Endothelial cell of umbilical vein (primary cell): ENCODE data around the gene NEU1. TPM values are rescaled to one million over a fixed set of nuclear protein-coding genes. Genes with fewer than 3 reads are reported as not detected.

Experiments
- BruUV-seq: library from RNA; stranded (reverse); fragments of 400-500 nt; replicated peaks from 2 replicates; lab custom pipeline; 2021; lab: Mats Ljungman, UMichigan
- CTCF ChIA-PET: fragments of 300-600, 350-600 bp; sonication (Branson Sonifier 250); formaldehyde crosslinking; loops from one replicate; lab custom pipeline; 2021; ENCODE audit warnings: antibody characterized with exemption, inconsistent platforms; lab: Charles Lee
- POLR2A ChIA-PET: fragments of 300-600, 350-600 bp; sonication (Branson Sonifier 250); formaldehyde crosslinking; loops from one replicate; lab custom pipeline; 2021; ENCODE audit warnings: antibody characterized with exemption, inconsistent platforms; lab: Charles Lee
- DNase-seq: peaks from one replicate; pipeline ENCODE4 v3.0.0-alpha.2; 2011; ENCODE audit warnings: low read depth, low spot score
- FAIRE-seq: peaks from 2 replicates; lab custom pipeline; 2011; peaks lifted over from hg19 to GRCh38; lab: Jason Lieb, UNC
- H2AFZ ChIP-seq: 2 replicates; pipeline ENCODE4 v1.6.0; 2012; ENCODE audit warnings: low read depth, low read length, control low read depth, inconsistent platforms
- H3K27ac ChIP-seq: 2 replicates; pipeline ENCODE4 v1.5.1; 2011; ENCODE audit warnings: low read depth, mild to moderate bottlenecking, control low read depth, low read length, moderate library complexity; ENCODE audit not compliant: insufficient read depth
- H3K27me3 ChIP-seq, 2 experiments: 2 replicates each; pipeline versions ENCODE4 v1.6.0 to v1.6.1; 2011; ENCODE audit warnings: low read length in 2 of 2, mixed read lengths in 1 of 2; ENCODE audit not compliant: control insufficient read depth in 2 of 2, insufficient read depth in 2 of 2
- H3K36me3 ChIP-seq, 2 experiments: 2 replicates in 1 of 2; 3 replicates in 1 of 2; pipeline ENCODE4 v1.5.1; 2011; ENCODE audit warnings: low read length in 2 of 2, mild to moderate bottlenecking in 1 of 2, moderate library complexity in 1 of 2; ENCODE audit not compliant: control insufficient read depth in 2 of 2, insufficient read depth in 2 of 2; ENCODE audit errors: extremely low read depth in 1 of 2
- H3K4me1 ChIP-seq: 3 replicates; pipeline ENCODE4 v1.5.1; 2011; ENCODE audit warnings: mild to moderate bottlenecking, low read length; ENCODE audit not compliant: control insufficient read depth, insufficient read depth; ENCODE audit errors: extremely low read depth
- H3K4me2 ChIP-seq: 2 replicates; pipeline ENCODE4 v1.6.1; 2011; ENCODE audit warnings: low read length, control low read depth, mixed read lengths; ENCODE audit not compliant: insufficient read depth
- H3K4me3 ChIP-seq, 3 experiments: fragments of 200-600 bp in 1 of 3; sonication (generic), shearing (Covaris generic) in 1 of 3; replicated peaks in 1 of 3; 2 replicates each; pipeline ENCODE4 v1.5.1; 2011 to 2016; ENCODE audit warnings: control low read depth in 3 of 3, low read length in 3 of 3, mild to moderate bottlenecking in 2 of 3, inconsistent platforms in 1 of 3, low read depth in 1 of 3, moderate library complexity in 1 of 3; ENCODE audit not compliant: insufficient read depth in 1 of 3
- H3K79me2 ChIP-seq: 2 replicates; pipeline ENCODE4 v1.6.0; 2012; ENCODE audit warnings: low read length, inconsistent platforms; ENCODE audit not compliant: control insufficient read depth, insufficient read depth
- H3K9ac ChIP-seq: replicated peaks from 2 replicates; pipeline ENCODE3; 2011; ENCODE audit warnings: low read length, control low read depth; ENCODE audit not compliant: insufficient read depth; ENCODE audit errors: extremely low read depth
- H3K9me1 ChIP-seq: replicated peaks from 3 replicates; pipeline ENCODE4 v1.6.0; 2011; ENCODE audit warnings: mild to moderate bottlenecking, low read length; ENCODE audit not compliant: control insufficient read depth, insufficient read depth; ENCODE audit errors: extremely low read depth
- H3K9me3 ChIP-seq: replicated peaks from 2 replicates; pipeline ENCODE4 v1.5.1; 2012; ENCODE audit warnings: low read length, inconsistent platforms; ENCODE audit not compliant: control insufficient read depth, insufficient read depth
- H4K20me1 ChIP-seq: replicated peaks from 2 replicates; pipeline ENCODE3; 2011; ENCODE audit warnings: mild to moderate bottlenecking, low read length; ENCODE audit not compliant: control insufficient read depth, insufficient read depth; ENCODE audit errors: extremely low read depth
- CTCF ChIP-seq, 2 donors: IDR thresholded peaks; 1 replicate in 1 of 2; 2 replicates in 1 of 2; pipeline ENCODE4 v1.5.1; 2011; ENCODE audit warnings: low read length in 2 of 2, mild to moderate bottlenecking in 2 of 2, moderate library complexity in 2 of 2, control low read depth in 1 of 2, inconsistent platforms in 1 of 2, low read depth in 1 of 2; ENCODE audit not compliant: insufficient read depth in 1 of 2; ENCODE audit errors: extremely low read depth in 1 of 2
- EZH2 ChIP-seq: IDR thresholded peaks from 2 replicates; pipeline ENCODE4 v1.6.1; 2012; ENCODE audit warnings: borderline replicate concordance, low read depth, mild to moderate bottlenecking, moderate library complexity, low read length, inconsistent platforms; ENCODE audit not compliant: severe bottlenecking
- FOS ChIP-seq: IDR thresholded peaks from 2 replicates; pipeline ENCODE4 v1.6.1; 2011; ENCODE audit warnings: mild to moderate bottlenecking, low read length, moderate library complexity, borderline replicate concordance; ENCODE audit not compliant: insufficient read depth
- GATA2 ChIP-seq: IDR thresholded peaks from 2 replicates; pipeline ENCODE4 v1.7.0; 2011; ENCODE audit warnings: low read depth, mild to moderate bottlenecking, moderate library complexity, mixed read lengths, low read length; ENCODE audit not compliant: insufficient read length, insufficient read depth
- JUN ChIP-seq: IDR thresholded peaks from 2 replicates; pipeline ENCODE4 v1.6.1; 2011; ENCODE audit warnings: borderline replicate concordance, low read depth; ENCODE audit not compliant: insufficient read length, insufficient read depth
- MAX ChIP-seq: IDR thresholded peaks from 2 replicates; pipeline ENCODE4 v1.6.1; 2011; ENCODE audit not compliant: insufficient read depth, insufficient read length
- MYC ChIP-seq: IDR thresholded peaks from one replicate; pipeline ENCODE4 v1.6.1; 2011; ENCODE audit warnings: mild to moderate bottlenecking, low read depth, low read length
- POLR2A ChIP-seq: IDR thresholded peaks from 2 replicates; pipeline ENCODE4 v1.6.1; 2012; ENCODE audit warnings: low read depth, mild to moderate bottlenecking, control low read depth, low read length
- POLR2AphosphoS5 ChIP-seq: IDR thresholded peaks from 2 replicates; pipeline ENCODE4 v1.6.1; 2012; ENCODE audit warnings: low read depth, mild to moderate bottlenecking, control low read depth, low read length, moderate library complexity; ENCODE audit not compliant: insufficient read depth
- dilution Hi-C: fragments of 300-500 bp; cut with MboI; formaldehyde crosslinking; loops from one replicate; pipeline ENCODE4 v1.15.0; 2019; ENCODE audit warnings: low sequenced_read_pairs; ENCODE audit not compliant: extremely low pct_ligation_motif_present
- intact Hi-C: fragments of 100-400 bp; cut with micrococcal nuclease; formaldehyde crosslinking; loops from one replicate; pipeline ENCODE4 v1.10.0; 2022
- polyA plus RNA-seq, 4 experiments: library from polyadenylated mRNA; depleted of rRNA in 3 of 4; stranded (reverse) in 3 of 4; unstranded in 1 of 4; fragments of >200 nt; gene quantifications; 2 replicates each; pipeline versions ENCODE4 v1.2.1 to v1.2.3, GENCODE V29; 2011 to 2012; ENCODE audit warnings: missing spikeins in 1 of 4
- total RNA-seq: library from RNA; stranded (reverse); gene quantifications from 2 replicates; pipeline ENCODE4 v1.2.3, GENCODE V29; 2021

The NEU1 gene
- total and polyA plus RNA-seq, 2 donors (not counting 3 experiments of a cell fraction or from before 2014, with no cell fraction given): 62.8 to 111 TPM

GRCh38 chr6:31896856-31897611, 34.4 kb upstream of the NEU1 start:
- no peak overlapping the region for H3K27ac ChIP-seq
- POLR2A ChIA-PET: interaction anchor here (0.6 to 1.9 kb wide), 4 partner anchors 14 to 70 kb away, joined by 3 to 7 read pairs (median 6); partner anchors contain the start of genes HSPA1B and NEU1
- intact Hi-C loops: loop anchor here (5.0 kb wide), 1 partner anchor 65 kb away; no protein-coding TSS in a partner anchor

More at GRCh38 chr6:31896856-31897611, 34.4 kb upstream of the NEU1 start:
- Histone ChIP-seq H3K79me2 (no peaks in the 10 kb centered on the region), H2AFZ (peak overlapping the region; percentile 51), H3K9me3 (no peaks in the 10 kb centered on the region), H3K36me3 (peaks cover 0 to 12% of the 10 kb centered on the region in 2 experiments), H3K9ac (peak overlapping the region; percentile 44), H3K9me1 (no peaks in the 10 kb centered on the region), H4K20me1 (no peaks in the 10 kb centered on the region), H3K4me3 (peak overlapping the region; percentile 57 to 75 (median 69)), H3K4me2 (peak overlapping the region; percentile 45), H3K27me3 (no peaks in the 10 kb centered on the region), H3K4me1 (peaks cover 12% of the 10 kb centered on the region)
- FAIRE-seq (no peak), DNase-seq (no peak)
- no peak for TF ChIP-seq CTCF (IDR thresholded peaks at IDR 0.05; ENCODE audit: extremely low read depth in 1 of 2, insufficient read depth in 1 of 2, low read depth in 1 of 2, low read length in 2 of 2)
- TF ChIP-seq JUN: no peak
- TF ChIP-seq EZH2: no peak
- no peak for TF ChIP-seq POLR2AphosphoS5
- TF ChIP-seq MYC: no peak
- TF ChIP-seq POLR2A: no peak
- TF ChIP-seq MAX: no peak
- no peak for TF ChIP-seq FOS
- TF ChIP-seq GATA2: no peak
- CTCF ChIA-PET: interaction anchor here (1.0 to 2.4 kb wide), 6 partner anchors 10 to 55 kb away, joined by 3 to 31 read pairs (median 4); partner anchors contain the start of gene NEU1
- no TSS peak for BruUV-seq
- dilution Hi-C loops: no loop called here
